Bronchial epithelial cell (primary cell): ENCODE data around the gene SYT17. TPM values are rescaled to one million over a fixed set of nuclear protein-coding genes. Genes with fewer than 3 reads are reported as not detected.

Experiments
- DNase-seq: peaks from one replicate; pipeline ENCODE4 v3.0.0-alpha.2; 2010; ENCODE audit warnings: low read depth
- FAIRE-seq: peaks from 2 replicates; lab custom pipeline; 2011; peaks lifted over from hg19 to GRCh38; lab: Jason Lieb, UNC
- H3K27me3 ChIP-seq: 2 replicates; pipeline ENCODE4 v1.5.1; 2011; ENCODE audit warnings: low read length; ENCODE audit not compliant: control insufficient read depth, insufficient read depth
- H3K36me3 ChIP-seq: 2 replicates; pipeline ENCODE4 v1.5.1; 2011; ENCODE audit warnings: low read length; ENCODE audit not compliant: control insufficient read depth, insufficient read depth
- H3K4me3 ChIP-seq: 2 replicates; pipeline ENCODE4 v1.5.1; 2011; ENCODE audit warnings: mild to moderate bottlenecking, low read depth, low read length, control low read depth
- total RNA-seq: library from RNA; depleted of rRNA; stranded (reverse); fragments of >200 nt; gene quantifications from 2 replicates; pipeline ENCODE4 v1.2.1, GENCODE V29; 2014
- TF ChIP-seq, protein P1 (sequence below): IDR thresholded peaks from 2 replicates; pipeline ENCODE4 v1.5.1; 2011; ENCODE audit warnings: mild to moderate bottlenecking, moderate library complexity, low read length, control low read depth, inconsistent platforms; ENCODE audit not compliant: insufficient read depth, severe bottlenecking

The SYT17 gene
- total RNA-seq, 1 donor from 2014 or later = 1.1 TPM

DNA sequence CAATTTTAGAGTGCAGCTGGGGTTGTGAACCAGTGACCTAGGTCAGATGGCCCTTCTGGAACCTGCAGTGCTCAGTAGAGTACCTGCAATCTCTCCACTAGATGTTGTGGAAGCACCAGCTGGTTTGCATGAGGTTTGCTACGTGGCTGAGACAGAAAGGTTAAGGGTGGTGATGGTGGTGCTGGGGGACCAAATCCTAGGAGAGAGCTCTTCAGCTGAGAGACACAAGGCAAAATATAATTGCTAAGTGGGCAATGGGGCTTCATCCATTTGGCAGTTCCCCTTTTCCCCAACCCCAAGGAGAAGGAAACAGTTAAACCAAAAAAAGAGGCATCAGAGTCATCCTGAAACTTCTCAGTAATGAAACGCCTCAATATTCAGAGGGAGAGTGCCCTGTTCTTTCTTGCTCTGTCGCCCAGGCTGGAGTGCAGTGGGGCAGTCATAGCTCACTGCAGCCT, 40.3 kb upstream of the SYT17 start:
- Histone ChIP-seq H3K4me3 (no peak overlapping the region), H3K36me3 (no peaks in the 10 kb centered on the region), H3K27me3 (no peaks in the 10 kb centered on the region)
- FAIRE-seq = no peak
- TF ChIP-seq, protein P1, sequence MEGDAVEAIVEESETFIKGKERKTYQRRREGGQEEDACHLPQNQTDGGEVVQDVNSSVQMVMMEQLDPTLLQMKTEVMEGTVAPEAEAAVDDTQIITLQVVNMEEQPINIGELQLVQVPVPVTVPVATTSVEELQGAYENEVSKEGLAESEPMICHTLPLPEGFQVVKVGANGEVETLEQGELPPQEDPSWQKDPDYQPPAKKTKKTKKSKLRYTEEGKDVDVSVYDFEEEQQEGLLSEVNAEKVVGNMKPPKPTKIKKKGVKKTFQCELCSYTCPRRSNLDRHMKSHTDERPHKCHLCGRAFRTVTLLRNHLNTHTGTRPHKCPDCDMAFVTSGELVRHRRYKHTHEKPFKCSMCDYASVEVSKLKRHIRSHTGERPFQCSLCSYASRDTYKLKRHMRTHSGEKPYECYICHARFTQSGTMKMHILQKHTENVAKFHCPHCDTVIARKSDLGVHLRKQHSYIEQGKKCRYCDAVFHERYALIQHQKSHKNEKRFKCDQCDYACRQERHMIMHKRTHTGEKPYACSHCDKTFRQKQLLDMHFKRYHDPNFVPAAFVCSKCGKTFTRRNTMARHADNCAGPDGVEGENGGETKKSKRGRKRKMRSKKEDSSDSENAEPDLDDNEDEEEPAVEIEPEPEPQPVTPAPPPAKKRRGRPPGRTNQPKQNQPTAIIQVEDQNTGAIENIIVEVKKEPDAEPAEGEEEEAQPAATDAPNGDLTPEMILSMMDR = no peak
- DNase-seq = no peak

DNA sequence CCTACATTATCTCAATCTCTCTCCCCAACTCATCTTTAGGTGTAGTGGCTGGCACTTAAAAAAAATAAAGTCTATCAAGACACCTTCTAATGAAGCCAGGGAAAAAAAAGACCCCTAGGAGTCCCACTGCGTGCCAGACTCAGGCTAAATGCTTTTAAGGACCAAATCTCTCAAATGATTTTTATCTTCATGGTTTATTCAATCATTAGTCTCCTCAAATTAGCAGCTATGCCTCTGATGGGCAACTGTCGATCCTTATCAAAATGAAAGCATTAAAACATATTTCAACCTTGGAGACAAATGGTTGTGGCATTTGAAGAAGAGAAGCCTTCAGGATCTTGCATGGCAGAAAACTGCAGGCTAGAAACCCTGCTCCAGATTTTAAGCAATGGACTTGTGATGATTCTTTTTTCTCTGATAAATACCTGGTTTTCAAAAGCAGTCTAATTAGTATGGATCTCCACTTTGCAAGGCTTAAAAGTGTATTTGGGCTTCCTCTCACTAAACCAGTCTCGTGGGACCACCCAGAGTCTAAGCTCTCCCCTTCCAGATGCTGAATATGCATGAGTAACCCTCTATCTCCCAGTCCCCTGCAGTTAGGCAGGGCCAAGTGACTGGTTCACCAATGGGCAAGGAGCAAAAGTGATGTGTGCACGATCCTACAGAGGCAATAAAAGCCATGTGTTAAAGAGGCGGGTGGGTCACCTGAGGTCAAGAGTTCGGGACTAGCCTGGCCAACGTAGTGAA, 39.4 kb upstream of the SYT17 start:
- H3K27me3 ChIP-seq = no peaks in the 10 kb centered on the region
- TF ChIP-seq, protein P1 = no peak
- DNase-seq = no peak
- FAIRE-seq = no peak
- no peaks in the 10 kb centered on the region for H3K36me3 ChIP-seq
- no peak overlapping the region for H3K4me3 ChIP-seq

- FAIRE-seq = no peak
- Histone ChIP-seq H3K4me3 (no peak overlapping the region), H3K36me3 (no peaks in the 10 kb centered on the region), H3K27me3 (no peaks in the 10 kb centered on the region)
- DNase-seq = no peak
- TF ChIP-seq, protein P1 = no peak
Observed at GRCh38 chr16:19130385-19130784, 37.7 kb upstream of the SYT17 start.

GRCh38 chr16:19130852-19131824, 36.9 kb upstream of the SYT17 start:
- Histone ChIP-seq H3K4me3 (no peak overlapping the region), H3K27me3 (no peaks in the 10 kb centered on the region), H3K36me3 (no peaks in the 10 kb centered on the region)
- peak; percentile 73 for DNase-seq
- TF ChIP-seq, protein P1 = no peak
- no peak for FAIRE-seq

DNA sequence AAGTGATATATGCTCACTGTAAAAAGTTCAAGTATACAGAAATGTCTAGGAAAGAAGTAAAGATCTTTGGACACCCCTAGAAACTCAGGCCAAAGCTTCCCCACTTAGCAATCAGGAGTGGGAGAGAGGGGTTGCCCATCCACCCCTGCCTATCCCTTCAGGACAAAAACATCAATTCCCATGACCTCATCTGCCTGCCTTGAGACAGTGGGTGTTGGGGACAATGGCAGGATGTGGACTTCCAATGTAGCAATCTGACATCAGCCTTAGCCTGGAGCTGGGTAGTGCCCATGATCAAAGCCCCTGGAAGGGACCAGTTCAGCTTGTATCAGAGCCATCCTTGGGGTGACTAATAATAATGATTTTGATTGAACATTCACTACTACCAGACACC, 36.2 kb upstream of the SYT17 start:
- no peaks in the 10 kb centered on the region for H3K27me3 ChIP-seq
- TF ChIP-seq, protein P1 = no peak
- no peak for DNase-seq
- H3K4me3 ChIP-seq = no peak overlapping the region
- no peak for FAIRE-seq
- H3K36me3 ChIP-seq = no peaks in the 10 kb centered on the region
